ENCODE measurements around the gene PAPPA. TPM values are rescaled to one million over a fixed set of nuclear protein-coding genes. Genes with fewer than 3 reads are reported as not detected.

Gene PAPPA
- total and polyA plus RNA-seq, 2 of the 8 experiments (the other 6 are each of a cell fraction or from before 2014, with no cell fraction given), result 0.18 to 0.63 TPM

DNA sequence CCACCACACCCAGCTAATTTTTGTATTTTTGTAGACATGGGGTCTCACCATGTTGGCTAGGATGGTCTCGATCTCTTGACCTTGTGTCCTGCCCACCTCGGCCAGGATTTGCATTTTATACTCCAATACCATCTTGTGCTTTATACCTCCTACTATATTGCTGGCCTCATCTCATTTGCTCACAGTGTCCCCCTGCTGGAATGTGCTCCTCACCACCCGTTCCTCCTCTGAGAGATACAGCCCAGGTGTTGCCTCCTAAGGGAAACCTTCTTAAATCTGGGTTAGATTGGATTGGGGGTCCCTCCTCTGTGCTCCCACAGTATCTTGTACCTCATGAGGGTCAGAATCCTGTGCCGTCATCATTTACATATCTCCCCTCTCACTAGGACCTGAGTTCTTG lies 131.7 kb downstream of the PAPPA start (continued):
- peak; percentile 29 to 57 (median 52) for TF ChIP-seq CTCF (IDR thresholded peaks at IDR 0.05; ENCODE audit: control extremely low read depth in 1 of 3, insufficient read depth in 1 of 3, low read depth in 1 of 3, low read length in 3 of 3)

Measured in H1 (cell line).